Fibroblast of lung (primary cell): ENCODE measurements around the gene HAL.

Experiments
- CTCF ChIP-seq, 2 donors: IDR thresholded peaks in 1 of 2; conservative IDR thresholded peaks in 1 of 2; 1 replicate in 1 of 2; 2 replicates in 1 of 2; pipeline ENCODE4 v1.5.1; 2011 to 2012; ENCODE audit warnings: low read length in 2 of 2, control low read depth in 1 of 2, inconsistent platforms in 1 of 2, low read depth in 1 of 2, mild to moderate bottlenecking in 1 of 2
- EZH2 ChIP-seq: IDR thresholded peaks from 2 replicates; pipeline ENCODE4 v1.5.1; 2012; ENCODE audit warnings: low read length, control low read depth, mild to moderate bottlenecking; ENCODE audit errors: missing control alignments

GRCh38 chr12:96025518-96025917 lies 29.4 kb upstream of the HAL start:
- TF ChIP-seq CTCF (conservative IDR thresholded peaks at IDR 0.05 in 1 of 2, IDR thresholded peaks at IDR 0.05 in 1 of 2; ENCODE audit: low read depth in 1 of 2, low read length in 2 of 2) (no peak), EZH2 (no peak)
